ENCODE measurements around the gene PAX6.

- TF ChIP-seq GABPA (IDR thresholded peaks at IDR 0.05; ENCODE audit: low read depth) (no peak), CTCF (IDR thresholded peaks at IDR 0.05) (no peak), PBX3 (IDR thresholded peaks at IDR 0.05) (no peak)
Measured at GRCh38 chr11:31847761-31848160, 36.6 kb upstream of the PAX6 start.
